Measurements from ENCODE around the gene MCFD2.

- TF ChIP-seq CTCF (IDR thresholded peaks at IDR 0.05) = no peak
- TF ChIP-seq POLR2A (IDR thresholded peaks at IDR 0.05) = no peak
These were observed 7.5 kb upstream of the MCFD2 start for GRCh38 chr2:46923041-46923528.

Measured in testis (tissue), 2 donors.